ENCODE results near the gene ANKS1B. TPM values are rescaled to one million over a fixed set of nuclear protein-coding genes. Genes with fewer than 3 reads are reported as not detected.

The ANKS1B gene
- total RNA-seq, 1 donor from 2014 or later: 2.4 TPM

DNA sequence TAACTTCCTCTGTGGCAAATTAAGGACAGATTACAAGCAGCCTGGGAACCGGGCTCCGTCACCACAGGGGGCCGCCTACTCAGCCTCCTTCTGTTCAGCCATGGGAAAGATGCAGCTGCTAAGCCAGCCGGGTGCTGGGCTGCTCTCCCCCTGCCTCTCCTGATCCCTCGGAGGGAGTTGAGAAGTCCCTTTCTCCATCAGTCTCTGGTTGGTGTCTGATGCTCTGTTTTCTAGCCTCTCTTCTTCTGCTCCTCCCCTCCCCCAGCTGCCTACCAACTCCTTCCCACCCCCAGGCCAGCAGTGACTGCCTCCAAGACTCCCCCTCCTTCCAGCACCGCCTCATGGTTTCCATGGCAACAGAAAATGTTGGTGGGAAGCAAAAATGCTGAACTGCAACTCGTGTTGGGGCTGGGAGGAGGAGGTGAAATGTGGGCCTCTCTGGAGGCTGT, 853.0 kb downstream of the ANKS1B start:
- TF ChIP-seq, protein P1, sequence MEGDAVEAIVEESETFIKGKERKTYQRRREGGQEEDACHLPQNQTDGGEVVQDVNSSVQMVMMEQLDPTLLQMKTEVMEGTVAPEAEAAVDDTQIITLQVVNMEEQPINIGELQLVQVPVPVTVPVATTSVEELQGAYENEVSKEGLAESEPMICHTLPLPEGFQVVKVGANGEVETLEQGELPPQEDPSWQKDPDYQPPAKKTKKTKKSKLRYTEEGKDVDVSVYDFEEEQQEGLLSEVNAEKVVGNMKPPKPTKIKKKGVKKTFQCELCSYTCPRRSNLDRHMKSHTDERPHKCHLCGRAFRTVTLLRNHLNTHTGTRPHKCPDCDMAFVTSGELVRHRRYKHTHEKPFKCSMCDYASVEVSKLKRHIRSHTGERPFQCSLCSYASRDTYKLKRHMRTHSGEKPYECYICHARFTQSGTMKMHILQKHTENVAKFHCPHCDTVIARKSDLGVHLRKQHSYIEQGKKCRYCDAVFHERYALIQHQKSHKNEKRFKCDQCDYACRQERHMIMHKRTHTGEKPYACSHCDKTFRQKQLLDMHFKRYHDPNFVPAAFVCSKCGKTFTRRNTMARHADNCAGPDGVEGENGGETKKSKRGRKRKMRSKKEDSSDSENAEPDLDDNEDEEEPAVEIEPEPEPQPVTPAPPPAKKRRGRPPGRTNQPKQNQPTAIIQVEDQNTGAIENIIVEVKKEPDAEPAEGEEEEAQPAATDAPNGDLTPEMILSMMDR (IDR thresholded peaks at IDR 0.05; ENCODE audit: insufficient read depth, low read depth, low read length): no peak
- no peak for TF ChIP-seq EZH2 (IDR thresholded peaks at IDR 0.05; ENCODE audit: insufficient read depth, low read length)
- H3K27me3 Mint-ChIP-seq (ENCODE audit: low read depth, unreplicated experiment): no peaks in the 10 kb centered on the region

DNA sequence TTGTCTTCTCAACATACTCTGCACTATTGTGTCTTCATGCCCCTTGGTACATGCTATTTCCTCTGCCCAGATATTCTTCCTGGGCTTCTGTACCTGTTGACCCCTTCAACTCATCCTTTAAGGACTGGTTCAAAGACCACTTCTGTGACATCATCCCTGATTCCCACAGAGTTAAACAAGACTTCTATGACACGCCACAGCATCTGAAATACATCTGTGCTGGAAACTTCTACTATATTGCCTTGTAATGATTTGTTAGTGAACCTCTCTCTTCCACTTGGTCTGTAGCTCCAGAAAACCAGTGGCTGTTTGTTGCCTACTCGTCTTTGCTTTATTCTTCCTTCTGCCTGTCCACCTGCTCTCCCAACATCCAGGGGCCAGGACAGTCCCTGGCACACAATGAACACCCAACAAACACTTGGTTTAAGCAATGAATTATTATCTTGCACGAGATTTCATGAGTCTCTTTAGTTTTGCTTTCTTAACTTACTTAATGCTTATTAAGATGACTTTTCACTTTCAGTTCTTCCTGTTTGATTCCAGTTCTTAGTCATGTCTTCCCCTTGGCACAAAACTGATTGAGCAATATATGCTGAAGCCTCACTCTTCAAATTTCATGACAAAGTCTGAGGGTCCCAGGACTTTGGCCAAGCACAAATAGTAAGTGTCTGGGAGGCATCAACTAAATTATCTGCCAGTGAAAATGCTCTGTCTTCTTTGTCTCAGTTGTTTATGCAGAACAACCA, 853.8 kb downstream of the ANKS1B start:
- H2AFZ ChIP-seq (ENCODE audit: low read depth, low read length): peak overlapping the region; percentile 47
- peaks cover 14% of the 10 kb centered on the region for H3K4me1 ChIP-seq (ENCODE audit: insufficient read depth, low read length)
- H3K79me2 ChIP-seq (ENCODE audit: insufficient read depth, low read length): no peaks in the 10 kb centered on the region
- Mint-ChIP-seq H3K36me3 (ENCODE audit: low read depth, unreplicated experiment) (no peaks in the 10 kb centered on the region), H3K4me1 (ENCODE audit: low read depth, unreplicated experiment) (no peaks in the 10 kb centered on the region), H3K9me3 (ENCODE audit: unreplicated experiment) (no peaks in the 10 kb centered on the region), H3K27ac (ENCODE audit: unreplicated experiment) (no peak overlapping the region), H3K4me3 (ENCODE audit: unreplicated experiment) (no peak overlapping the region), H3K27me3 (ENCODE audit: low read depth, unreplicated experiment) (no peaks in the 10 kb centered on the region)
- H3K4me3 ChIP-seq (ENCODE audit: insufficient read depth, low read depth, low read length): no peak overlapping the region
- H3K27ac ChIP-seq (ENCODE audit: low read depth, low read length): peak overlapping the region; percentile 68
- peak; percentile 34 for DNase-seq (ENCODE audit: low read depth)
- no peaks in the 10 kb centered on the region for H3K36me3 ChIP-seq (ENCODE audit: insufficient read depth, low read length)
- no peak for FAIRE-seq
- peak overlapping the region; percentile 76 for H3K4me2 ChIP-seq (ENCODE audit: low read length)
- peak overlapping the region; percentile 39 for H3K9ac ChIP-seq (ENCODE audit: low read length)
- no peaks in the 10 kb centered on the region for H3K9me3 ChIP-seq (ENCODE audit: insufficient read depth, low read depth, low read length)
- H4K20me1 ChIP-seq (ENCODE audit: insufficient read depth, low read length): no peaks in the 10 kb centered on the region
- no peaks in the 10 kb centered on the region for H3K27me3 ChIP-seq (ENCODE audit: insufficient read depth, low read length)
- TF ChIP-seq, protein P1 (IDR thresholded peaks at IDR 0.05; ENCODE audit: insufficient read depth, low read depth, low read length): no peak
- TF ChIP-seq EZH2 (IDR thresholded peaks at IDR 0.05; ENCODE audit: insufficient read depth, low read length): no peak

More for the DNA sequence above, 853.0 kb downstream of the ANKS1B start:
- FAIRE-seq (no peak), DNase-seq (ENCODE audit: low read depth) (peak; percentile 23)
- H3K4me1 Mint-ChIP-seq (ENCODE audit: low read depth, unreplicated experiment): no peaks in the 10 kb centered on the region
- Histone ChIP-seq H3K9me3 (ENCODE audit: insufficient read depth, low read depth, low read length) (no peaks in the 10 kb centered on the region), H2AFZ (ENCODE audit: low read depth, low read length) (peak overlapping the region; percentile 47), H3K4me1 (ENCODE audit: insufficient read depth, low read length) (peaks cover 14% of the 10 kb centered on the region), H3K4me2 (ENCODE audit: low read length) (peak overlapping the region; percentile 76), H3K9ac (ENCODE audit: low read length) (peak overlapping the region; percentile 39), H3K4me3 (ENCODE audit: insufficient read depth, low read depth, low read length) (no peak overlapping the region), H3K27me3 (ENCODE audit: insufficient read depth, low read length) (no peaks in the 10 kb centered on the region), H3K36me3 (ENCODE audit: insufficient read depth, low read length) (no peaks in the 10 kb centered on the region), H4K20me1 (ENCODE audit: insufficient read depth, low read length) (no peaks in the 10 kb centered on the region), H3K27ac (ENCODE audit: low read depth, low read length) (peak overlapping the region; percentile 68), H3K79me2 (ENCODE audit: insufficient read depth, low read length) (no peaks in the 10 kb centered on the region)
- H3K4me3 Mint-ChIP-seq (ENCODE audit: unreplicated experiment): no peak overlapping the region
- H3K27ac Mint-ChIP-seq (ENCODE audit: unreplicated experiment): no peak overlapping the region
- no peaks in the 10 kb centered on the region for H3K9me3 Mint-ChIP-seq (ENCODE audit: unreplicated experiment)
- H3K36me3 Mint-ChIP-seq (ENCODE audit: low read depth, unreplicated experiment): no peaks in the 10 kb centered on the region

DNA sequence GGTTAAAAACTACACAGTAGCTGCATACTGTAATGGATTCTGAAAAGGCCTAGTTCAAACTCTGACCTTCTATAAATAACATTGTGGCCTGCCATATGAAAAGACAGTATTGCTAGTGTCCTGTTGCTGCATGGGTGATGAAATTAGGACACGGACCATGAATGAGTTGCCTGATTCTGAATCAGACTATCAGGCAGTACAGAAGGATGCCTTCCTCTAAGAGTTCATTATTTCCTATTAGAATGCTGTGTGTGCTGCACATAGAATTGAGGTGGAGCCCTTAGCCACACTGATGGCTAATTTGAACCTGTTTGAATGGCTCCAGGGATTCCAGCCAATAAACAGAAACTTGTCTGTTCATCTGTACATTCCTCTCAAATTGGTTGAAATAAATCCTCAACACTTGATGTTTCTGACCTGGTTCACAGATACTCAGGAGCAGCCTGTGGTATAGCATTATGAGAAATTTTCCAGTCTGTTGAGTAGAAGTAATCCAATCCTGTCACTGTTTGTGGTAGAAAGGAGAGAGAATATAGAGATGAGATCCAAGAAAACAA, 856.4 kb downstream of the ANKS1B start:
- Histone ChIP-seq H4K20me1 (ENCODE audit: insufficient read depth, low read length) (no peaks in the 10 kb centered on the region), H3K79me2 (ENCODE audit: insufficient read depth, low read length) (no peaks in the 10 kb centered on the region), H3K4me1 (ENCODE audit: insufficient read depth, low read length) (peaks cover 14% of the 10 kb centered on the region), H3K4me2 (ENCODE audit: low read length) (no peak overlapping the region), H3K27me3 (ENCODE audit: insufficient read depth, low read length) (no peaks in the 10 kb centered on the region), H3K27ac (ENCODE audit: low read depth, low read length) (no peak overlapping the region), H3K9ac (ENCODE audit: low read length) (no peak overlapping the region), H3K9me3 (ENCODE audit: insufficient read depth, low read depth, low read length) (no peaks in the 10 kb centered on the region), H2AFZ (ENCODE audit: low read depth, low read length) (no peak overlapping the region), H3K4me3 (ENCODE audit: insufficient read depth, low read depth, low read length) (no peak overlapping the region), H3K36me3 (ENCODE audit: insufficient read depth, low read length) (no peaks in the 10 kb centered on the region)
- Mint-ChIP-seq H3K9me3 (ENCODE audit: unreplicated experiment) (no peaks in the 10 kb centered on the region), H3K27ac (ENCODE audit: unreplicated experiment) (no peak overlapping the region), H3K27me3 (ENCODE audit: low read depth, unreplicated experiment) (no peaks in the 10 kb centered on the region), H3K4me3 (ENCODE audit: unreplicated experiment) (no peak overlapping the region), H3K4me1 (ENCODE audit: low read depth, unreplicated experiment) (no peaks in the 10 kb centered on the region), H3K36me3 (ENCODE audit: low read depth, unreplicated experiment) (no peaks in the 10 kb centered on the region)
- FAIRE-seq: no peak
- DNase-seq (ENCODE audit: low read depth): no peak
- TF ChIP-seq, protein P1 (IDR thresholded peaks at IDR 0.05; ENCODE audit: insufficient read depth, low read depth, low read length): no peak
- TF ChIP-seq EZH2 (IDR thresholded peaks at IDR 0.05; ENCODE audit: insufficient read depth, low read length): no peak
